ENCODE results near the gene TCN2.
"Not testable (repeated sequence)": the region's sequence is repeated elsewhere in the genome, so short reads cannot be mapped to it uniquely, and the experiment has no call there.

TCN2 gene

GRCh38 chr22:30591191-30591587, 15.8 kb upstream of the TCN2 start:
- H3K79me2 ChIP-seq (ENCODE audit: insufficient read depth, low read depth), result peaks cover 30% of the 10 kb centered on the region
- peak overlapping the region; percentile 81 for H3K27ac ChIP-seq
- TF ChIP-seq, protein P1, sequence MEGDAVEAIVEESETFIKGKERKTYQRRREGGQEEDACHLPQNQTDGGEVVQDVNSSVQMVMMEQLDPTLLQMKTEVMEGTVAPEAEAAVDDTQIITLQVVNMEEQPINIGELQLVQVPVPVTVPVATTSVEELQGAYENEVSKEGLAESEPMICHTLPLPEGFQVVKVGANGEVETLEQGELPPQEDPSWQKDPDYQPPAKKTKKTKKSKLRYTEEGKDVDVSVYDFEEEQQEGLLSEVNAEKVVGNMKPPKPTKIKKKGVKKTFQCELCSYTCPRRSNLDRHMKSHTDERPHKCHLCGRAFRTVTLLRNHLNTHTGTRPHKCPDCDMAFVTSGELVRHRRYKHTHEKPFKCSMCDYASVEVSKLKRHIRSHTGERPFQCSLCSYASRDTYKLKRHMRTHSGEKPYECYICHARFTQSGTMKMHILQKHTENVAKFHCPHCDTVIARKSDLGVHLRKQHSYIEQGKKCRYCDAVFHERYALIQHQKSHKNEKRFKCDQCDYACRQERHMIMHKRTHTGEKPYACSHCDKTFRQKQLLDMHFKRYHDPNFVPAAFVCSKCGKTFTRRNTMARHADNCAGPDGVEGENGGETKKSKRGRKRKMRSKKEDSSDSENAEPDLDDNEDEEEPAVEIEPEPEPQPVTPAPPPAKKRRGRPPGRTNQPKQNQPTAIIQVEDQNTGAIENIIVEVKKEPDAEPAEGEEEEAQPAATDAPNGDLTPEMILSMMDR (conservative IDR thresholded peaks at IDR 0.05; ENCODE audit: low read depth, low read length), result no peak

DNA sequence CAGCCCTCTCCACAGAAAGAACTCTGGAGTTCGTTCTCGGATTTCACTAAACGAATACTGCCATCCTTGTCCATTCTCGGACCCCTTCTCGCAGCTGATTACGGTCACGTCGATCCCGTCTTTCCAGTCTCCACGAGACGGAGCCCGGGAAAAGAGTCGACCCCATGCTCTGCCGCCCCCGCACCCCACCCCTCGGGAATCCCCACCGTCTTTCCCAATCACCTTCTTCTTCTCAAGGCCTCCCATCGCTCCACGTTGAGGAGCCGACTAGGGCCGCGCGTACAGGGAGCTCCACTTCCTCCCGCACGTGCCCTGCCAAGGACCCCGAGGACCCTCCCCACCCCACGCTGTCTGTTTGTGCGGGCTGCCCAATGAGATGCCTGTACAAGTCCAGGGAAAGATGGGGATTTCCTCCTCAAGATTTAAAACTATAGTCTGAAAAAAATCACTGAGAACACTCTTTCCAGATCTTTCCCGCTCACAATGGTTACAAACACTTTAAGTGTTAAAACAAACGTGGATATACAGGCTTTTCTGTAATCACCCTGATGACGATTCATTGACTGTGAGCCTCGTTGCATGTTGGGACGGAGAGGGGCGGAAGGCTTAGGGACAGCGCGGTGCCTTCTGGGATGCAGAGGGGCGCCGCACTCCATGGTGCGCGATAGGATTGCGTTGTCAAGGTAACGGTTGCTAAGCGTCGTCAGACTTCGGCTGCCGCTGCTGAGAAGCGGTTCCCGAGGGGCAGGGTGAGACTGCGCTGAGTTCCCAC, 15.2 kb upstream of the TCN2 start, which contains the start of gene PES1:
TSS of gene PES1 (minus strand) at position 323 of the 772 bp plus-strand sequence. CDS start at position 246, 77 bp downstream.
- no peaks in the 10 kb centered on the region for H4K20me1 ChIP-seq (ENCODE audit: insufficient read depth)
- peak within 1 kb of the TSS; percentile 81 for H3K27ac ChIP-seq
- H3K4me3 ChIP-seq (IDR thresholded peaks at IDR 0.05; ENCODE audit: insufficient read depth, low read depth, low read length), result peak within 1 kb of the TSS; percentile 69
- peaks cover 14% of the 10 kb centered on the region; the same call in 1 of the 2 replicates for H3K36me3 ChIP-seq (ENCODE audit: insufficient read depth)
- peak within 1 kb of the TSS; percentile 96 for H3K4me2 ChIP-seq
- H3K27me3 ChIP-seq (ENCODE audit: insufficient read depth, low read depth), result peaks cover 16% of the 10 kb centered on the region; the same call in 1 of the 2 replicates
- TF ChIP-seq, protein P1 (conservative IDR thresholded peaks at IDR 0.05; ENCODE audit: low read depth, low read length), result no peak
- peaks cover 30% of the 10 kb centered on the region for H3K79me2 ChIP-seq (ENCODE audit: insufficient read depth, low read depth)
- H2AFZ ChIP-seq (ENCODE audit: low read depth), result peak within 1 kb of the TSS; percentile 37; the same call in 1 of the 2 replicates
- H3K4me1 ChIP-seq (ENCODE audit: low read depth, poor library complexity, severe bottlenecking), result peaks cover 15% of the 10 kb centered on the region
- H3K9ac ChIP-seq, result peak within 1 kb of the TSS; percentile 80

More at GRCh38 chr22:30591191-30591587, 15.8 kb upstream of the TCN2 start:
- Histone ChIP-seq H4K20me1 (ENCODE audit: insufficient read depth) (no peaks in the 10 kb centered on the region), H3K36me3 (ENCODE audit: insufficient read depth) (peaks cover 14% of the 10 kb centered on the region; the same call in 1 of the 2 replicates), H3K4me3 (IDR thresholded peaks at IDR 0.05; ENCODE audit: insufficient read depth, low read depth, low read length) (peak overlapping the region; percentile 69), H3K4me2 (peak overlapping the region; percentile 96), H3K4me1 (ENCODE audit: low read depth, poor library complexity, severe bottlenecking) (peaks cover 15% of the 10 kb centered on the region), H2AFZ (ENCODE audit: low read depth) (peak overlapping the region; percentile 37; the same call in 1 of the 2 replicates), H3K9ac (peak overlapping the region; percentile 80), H3K27me3 (ENCODE audit: insufficient read depth, low read depth) (peaks cover 16% of the 10 kb centered on the region; the same call in 1 of the 2 replicates)

DNA sequence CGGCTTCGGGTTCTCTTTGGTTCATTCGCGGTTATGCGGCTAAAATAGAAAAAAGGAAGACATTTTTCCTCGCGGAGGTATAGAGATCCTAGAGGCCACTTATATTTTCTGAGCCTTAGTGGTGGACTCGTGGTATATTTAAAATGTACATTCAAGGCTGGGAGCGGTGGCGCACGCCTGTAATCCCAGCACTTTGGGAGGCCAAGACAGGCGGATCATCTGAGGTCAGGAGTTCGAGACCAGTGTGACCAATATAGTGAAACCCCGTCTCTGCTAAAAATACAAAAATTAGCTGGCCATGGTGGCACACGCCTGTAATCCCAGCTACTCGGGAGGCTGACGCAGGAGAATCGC, 14.6 kb upstream of the TCN2 start:
- Histone ChIP-seq H3K4me1 (ENCODE audit: low read depth, poor library complexity, severe bottlenecking) (peaks cover 15% of the 10 kb centered on the region), H3K4me2 (peak overlapping the region; percentile 96; the same call in 1 of the 2 replicates), H3K79me2 (ENCODE audit: insufficient read depth, low read depth) (peaks cover 30% of the 10 kb centered on the region), H3K27me3 (ENCODE audit: insufficient read depth, low read depth) (peaks cover 16% of the 10 kb centered on the region; the same call in 1 of the 2 replicates), H2AFZ (ENCODE audit: low read depth) (peak overlapping the region; percentile 37; the same call in 1 of the 2 replicates)
- H3K27ac ChIP-seq; H3K4me3 ChIP-seq (IDR thresholded peaks at IDR 0.05; ENCODE audit: insufficient read depth, low read depth, low read length); H4K20me1 ChIP-seq (ENCODE audit: insufficient read depth); H3K36me3 ChIP-seq (ENCODE audit: insufficient read depth); H3K9ac ChIP-seq: not testable (repeated sequence)

GRCh38 chr22:30596199-30596598, 10.8 kb upstream of the TCN2 start:
- peaks cover 6% of the 10 kb centered on the region for H3K79me2 ChIP-seq (ENCODE audit: insufficient read depth, low read depth)
- no peak overlapping the region for H3K4me2 ChIP-seq
- no peak overlapping the region for H2AFZ ChIP-seq (ENCODE audit: low read depth)
- no peaks in the 10 kb centered on the region for H3K36me3 ChIP-seq (ENCODE audit: insufficient read depth)
- H3K4me3 ChIP-seq (IDR thresholded peaks at IDR 0.05; ENCODE audit: insufficient read depth, low read depth, low read length), result no peak overlapping the region
- peaks cover 7% of the 10 kb centered on the region for H3K4me1 ChIP-seq (ENCODE audit: low read depth, poor library complexity, severe bottlenecking)
- H3K27ac ChIP-seq, result no peak overlapping the region
- H3K27me3 ChIP-seq (ENCODE audit: insufficient read depth, low read depth), result peaks cover 16% of the 10 kb centered on the region; the same call in 1 of the 2 replicates
- no peak overlapping the region for H3K9ac ChIP-seq
- H4K20me1 ChIP-seq (ENCODE audit: insufficient read depth), result no peaks in the 10 kb centered on the region
- TF ChIP-seq, protein P1 (conservative IDR thresholded peaks at IDR 0.05; ENCODE audit: low read depth, low read length), result no peak
